Neural progenitor cell (in vitro differentiated cells): ENCODE measurements around the gene SNX9. TPM values are rescaled to one million over a fixed set of nuclear protein-coding genes. Genes with fewer than 3 reads are reported as not detected.

ENCODE experiments used
- DNase-seq: peaks from one replicate; pipeline ENCODE4 v3.0.0-alpha.2; 2016; ENCODE audit warnings: low spot score
- H2AFZ ChIP-seq: fragments of 200-600 bp; sonication (generic); replicated peaks from 2 replicates; pipeline ENCODE4 v1.6.1; 2016; ENCODE audit warnings: antibody characterized with exemption
- H3F3A ChIP-seq: fragments of 200-600 bp; sonication (generic); 2 replicates; pipeline ENCODE4 v1.6.1; 2016; ENCODE audit warnings: antibody characterized with exemption, low read depth
- H3K27ac ChIP-seq: fragments of 200-600 bp; sonication (generic); 2 replicates; pipeline ENCODE4 v1.5.1; 2016; ENCODE audit warnings: mild to moderate bottlenecking
- H3K27me3 ChIP-seq: fragments of 200-600 bp; sonication (generic); 2 replicates; pipeline ENCODE4 v1.6.1; 2016; ENCODE audit warnings: mild to moderate bottlenecking, moderate library complexity
- H3K36me3 ChIP-seq: fragments of 200-600 bp; sonication (generic); 2 replicates; pipeline ENCODE4 v1.5.1; 2016
- H3K4me1 ChIP-seq: fragments of 200-600 bp; sonication (generic); 2 replicates; pipeline ENCODE4 v1.6.1; 2016; ENCODE audit warnings: mixed run types
- H3K4me2 ChIP-seq: fragments of 200-600 bp; sonication (generic); 2 replicates; pipeline ENCODE4 v1.6.1; 2016
- H3K4me3 ChIP-seq: fragments of 200-600 bp; sonication (generic); 2 replicates; pipeline ENCODE4 v1.5.1; 2016
- H3K79me2 ChIP-seq: fragments of 200-600 bp; sonication (generic); 2 replicates; pipeline ENCODE4 v1.6.1; 2016; ENCODE audit warnings: low read depth
- H3K9ac ChIP-seq: fragments of 200-600 bp; sonication (generic); 2 replicates; pipeline ENCODE4 v1.6.1; 2016
- H3K9me3 ChIP-seq: fragments of 200-600 bp; sonication (generic); 2 replicates; pipeline ENCODE4 v1.5.1; 2016; ENCODE audit warnings: low read depth
- H4K20me1 ChIP-seq: fragments of 200-600 bp; sonication (generic); 2 replicates; pipeline ENCODE4 v1.6.1; 2016; ENCODE audit warnings: low read depth
- H3K27ac Mint-ChIP-seq: 3 replicates; pipeline ENCODE4 v1.8.0; 2021; ENCODE audit warnings: mixed read lengths
- H3K27me3 Mint-ChIP-seq: 2 replicates; pipeline ENCODE4 v1.8.0; 2022; ENCODE audit warnings: low read depth, mild to moderate bottlenecking, inconsistent platforms, moderate library complexity, mixed read lengths; ENCODE audit not compliant: insufficient read depth
- H3K36me3 Mint-ChIP-seq: 3 replicates; pipeline ENCODE4 v1.8.0; 2021; ENCODE audit warnings: mixed read lengths
- H3K4me1 Mint-ChIP-seq: 3 replicates; pipeline ENCODE4 v1.8.0; 2021; ENCODE audit warnings: mixed read lengths
- H3K4me3 Mint-ChIP-seq: 3 replicates; pipeline ENCODE4 v1.8.0; 2021; ENCODE audit warnings: mild to moderate bottlenecking, moderate library complexity, mixed read lengths
- H3K9me3 Mint-ChIP-seq: 3 replicates; pipeline ENCODE4 v1.8.0; 2020; ENCODE audit warnings: mixed read lengths
- EZH2 ChIP-seq: fragments of 200-600 bp; sonication (generic); IDR thresholded peaks from 2 replicates; pipeline ENCODE4 v1.6.1; 2017; ENCODE audit warnings: antibody characterized with exemption, mild to moderate bottlenecking, moderate library complexity
- EZH2phosphoT487 ChIP-seq: fragments of 200-600 bp; sonication (generic); IDR thresholded peaks from 2 replicates; pipeline ENCODE4 v1.6.1; 2017; ENCODE audit warnings: antibody characterized with exemption
- total RNA-seq: library from RNA; depleted of rRNA; stranded (reverse); fragments of >200 nt; gene quantifications from 2 replicates; pipeline ENCODE4 v1.2.3, GENCODE V29; 2015; ENCODE audit warnings: low replicate concordance
- TF ChIP-seq, protein P1 (sequence below): fragments of 200-600 bp; sonication (generic); IDR thresholded peaks from 2 replicates; pipeline ENCODE4 v1.5.1; 2017; ENCODE audit warnings: antibody characterized with exemption, mild to moderate bottlenecking

The SNX9 gene
- total RNA-seq, 1 donor from 2014 or later: 17.8 TPM

DNA sequence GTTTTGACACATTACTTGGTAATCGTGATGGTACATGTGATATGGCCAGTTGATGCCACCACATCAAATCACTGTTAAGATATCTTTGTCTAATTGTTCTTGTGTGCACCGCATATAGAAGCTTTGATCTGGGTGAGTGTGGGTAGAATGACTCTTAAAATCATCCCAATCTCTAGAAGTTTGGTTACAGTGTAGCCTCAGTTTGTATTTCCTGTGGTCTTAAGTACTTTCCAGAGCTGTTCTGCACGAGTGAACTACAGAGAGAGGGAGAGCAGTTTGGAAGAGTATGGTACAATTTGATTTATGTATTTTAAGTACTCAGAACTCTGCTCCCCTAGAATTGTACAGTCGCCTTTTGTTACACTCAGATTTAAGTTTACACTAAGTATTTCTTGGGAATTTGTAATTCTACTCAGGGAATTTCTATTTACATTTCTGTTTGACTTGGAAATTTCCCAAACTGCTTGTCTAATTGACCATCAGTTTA, 37.5 kb downstream of the SNX9 start:
- H4K20me1 ChIP-seq: peaks cover 7% of the 10 kb centered on the region
- H3K4me3 ChIP-seq: no peak overlapping the region
- no peak overlapping the region for H3K27ac Mint-ChIP-seq
- peaks cover 6% of the 10 kb centered on the region for H3K9me3 Mint-ChIP-seq
- H3K36me3 ChIP-seq: no peaks in the 10 kb centered on the region
- no peaks in the 10 kb centered on the region for H3K27me3 Mint-ChIP-seq
- DNase-seq: no peak
- no peaks in the 10 kb centered on the region for H3K9me3 ChIP-seq
- peaks cover 11% of the 10 kb centered on the region for H3K4me1 Mint-ChIP-seq
- no peaks in the 10 kb centered on the region for H3F3A ChIP-seq
- peaks cover 6% of the 10 kb centered on the region for H3K36me3 Mint-ChIP-seq
- H3K4me1 ChIP-seq: peaks cover 10% of the 10 kb centered on the region
- H3K4me3 Mint-ChIP-seq: no peak overlapping the region
- H3K9ac ChIP-seq: no peak overlapping the region
- H3K27me3 ChIP-seq: no peaks in the 10 kb centered on the region
- no peak overlapping the region for H2AFZ ChIP-seq
- TF ChIP-seq EZH2 (no peak), EZH2phosphoT487 (no peak)
- TF ChIP-seq, protein P1, sequence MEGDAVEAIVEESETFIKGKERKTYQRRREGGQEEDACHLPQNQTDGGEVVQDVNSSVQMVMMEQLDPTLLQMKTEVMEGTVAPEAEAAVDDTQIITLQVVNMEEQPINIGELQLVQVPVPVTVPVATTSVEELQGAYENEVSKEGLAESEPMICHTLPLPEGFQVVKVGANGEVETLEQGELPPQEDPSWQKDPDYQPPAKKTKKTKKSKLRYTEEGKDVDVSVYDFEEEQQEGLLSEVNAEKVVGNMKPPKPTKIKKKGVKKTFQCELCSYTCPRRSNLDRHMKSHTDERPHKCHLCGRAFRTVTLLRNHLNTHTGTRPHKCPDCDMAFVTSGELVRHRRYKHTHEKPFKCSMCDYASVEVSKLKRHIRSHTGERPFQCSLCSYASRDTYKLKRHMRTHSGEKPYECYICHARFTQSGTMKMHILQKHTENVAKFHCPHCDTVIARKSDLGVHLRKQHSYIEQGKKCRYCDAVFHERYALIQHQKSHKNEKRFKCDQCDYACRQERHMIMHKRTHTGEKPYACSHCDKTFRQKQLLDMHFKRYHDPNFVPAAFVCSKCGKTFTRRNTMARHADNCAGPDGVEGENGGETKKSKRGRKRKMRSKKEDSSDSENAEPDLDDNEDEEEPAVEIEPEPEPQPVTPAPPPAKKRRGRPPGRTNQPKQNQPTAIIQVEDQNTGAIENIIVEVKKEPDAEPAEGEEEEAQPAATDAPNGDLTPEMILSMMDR: no peak
- H3K27ac ChIP-seq: no peak overlapping the region
- H3K79me2 ChIP-seq: peaks cover 94% of the 10 kb centered on the region
- no peak overlapping the region for H3K4me2 ChIP-seq

DNA sequence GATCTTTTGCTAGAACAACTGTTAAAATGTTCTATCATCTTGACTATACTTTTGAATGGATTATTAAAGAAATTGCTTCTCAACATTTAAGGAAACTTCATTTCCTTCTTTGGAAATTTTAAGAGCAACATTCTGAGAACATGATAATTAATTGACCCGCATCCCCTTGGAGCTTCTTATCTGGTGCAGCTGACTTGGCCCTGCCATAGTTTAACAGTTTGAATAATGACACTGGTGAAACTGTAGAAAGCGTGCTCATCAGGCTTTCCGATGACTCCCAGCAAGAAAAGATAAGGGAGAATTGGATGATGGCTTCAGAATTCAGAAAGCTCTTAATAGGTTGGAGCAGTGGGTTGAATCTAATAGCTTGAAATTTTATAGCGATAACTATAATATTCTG, 38.1 kb downstream of the SNX9 start:
- peaks cover 10% of the 10 kb centered on the region for H3K4me1 ChIP-seq
- peaks cover 6% of the 10 kb centered on the region for H3K36me3 Mint-ChIP-seq
- no peaks in the 10 kb centered on the region for H3F3A ChIP-seq
- peaks cover 7% of the 10 kb centered on the region for H4K20me1 ChIP-seq
- no peak overlapping the region for H3K4me2 ChIP-seq
- DNase-seq: no peak
- H3K4me1 Mint-ChIP-seq: peaks cover 11% of the 10 kb centered on the region
- peaks cover 2% of the 10 kb centered on the region for H3K9me3 Mint-ChIP-seq
- H3K27me3 Mint-ChIP-seq: no peaks in the 10 kb centered on the region
- H3K79me2 ChIP-seq: peaks cover 94% of the 10 kb centered on the region
- no peak overlapping the region for H2AFZ ChIP-seq
- no peak for TF ChIP-seq EZH2
- no peak for TF ChIP-seq EZH2phosphoT487
- TF ChIP-seq, protein P1: no peak
- no peak overlapping the region for H3K9ac ChIP-seq
- H3K36me3 ChIP-seq: no peaks in the 10 kb centered on the region
- no peak overlapping the region for H3K4me3 Mint-ChIP-seq
- H3K27me3 ChIP-seq: no peaks in the 10 kb centered on the region
- no peak overlapping the region for H3K27ac ChIP-seq
- no peaks in the 10 kb centered on the region for H3K9me3 ChIP-seq
- no peak overlapping the region for H3K27ac Mint-ChIP-seq
- H3K4me3 ChIP-seq: no peak overlapping the region

DNA sequence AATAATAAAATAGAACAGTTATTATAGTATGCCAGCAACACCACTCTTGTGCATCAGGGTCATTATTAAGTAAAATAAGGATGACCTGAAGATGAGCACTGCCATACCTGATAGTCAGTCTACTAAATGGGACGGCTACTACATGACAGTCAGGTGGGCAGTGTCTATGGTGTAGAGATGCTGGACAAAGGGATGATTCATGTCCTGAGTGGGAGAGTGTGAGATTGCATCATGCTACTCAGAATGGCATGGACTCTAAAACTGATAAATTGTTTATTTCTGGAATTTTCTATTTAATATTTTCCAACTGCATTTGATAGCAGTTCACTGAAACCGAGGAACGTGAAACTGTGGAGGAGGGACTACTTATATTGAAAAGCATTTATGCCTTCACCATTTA, 38.8 kb downstream of the SNX9 start:
- Histone ChIP-seq H2AFZ (no peak overlapping the region), H3K4me2 (no peak overlapping the region), H3K79me2 (peaks cover 90% of the 10 kb centered on the region), H3F3A (no peaks in the 10 kb centered on the region), H3K27ac (no peak overlapping the region), H4K20me1 (peaks cover 7% of the 10 kb centered on the region), H3K9ac (no peak overlapping the region), H3K9me3 (no peaks in the 10 kb centered on the region), H3K27me3 (no peaks in the 10 kb centered on the region), H3K36me3 (no peaks in the 10 kb centered on the region), H3K4me1 (peaks cover 10% of the 10 kb centered on the region), H3K4me3 (no peak overlapping the region)
- H3K27me3 Mint-ChIP-seq: no peaks in the 10 kb centered on the region
- no peak overlapping the region for H3K4me3 Mint-ChIP-seq
- no peak overlapping the region for H3K27ac Mint-ChIP-seq
- H3K9me3 Mint-ChIP-seq: no peaks in the 10 kb centered on the region
- TF ChIP-seq EZH2 (no peak), EZH2phosphoT487 (no peak)
- TF ChIP-seq, protein P1: no peak
- H3K36me3 Mint-ChIP-seq: peaks cover 6% of the 10 kb centered on the region
- no peak for DNase-seq
- peaks cover 11% of the 10 kb centered on the region for H3K4me1 Mint-ChIP-seq
